CMK (cell line): ENCODE data around the gene ID2.
"Not testable (repeated sequence)": the region's sequence is repeated elsewhere in the genome, so short reads cannot be mapped to it uniquely, and the experiment has no call there.

Source experiments
- DNase-seq: peaks from one replicate; pipeline ENCODE4 v3.0.0-alpha.2; 2010; ENCODE audit warnings: low read depth

ID2 gene

GRCh38 chr2:8685697-8686358 lies 4.0 kb downstream of the ID2 start:
- DNase-seq: no peak

- no peak for DNase-seq
Observed at GRCh38 chr2:8691859-8692437, 10.1 kb downstream of the ID2 start.

- DNase-seq: no peak
Observed at GRCh38 chr2:8692783-8693156, 10.9 kb downstream of the ID2 start.

- DNase-seq: no peak
Observed at GRCh38 chr2:8693157-8693821, 11.4 kb downstream of the ID2 start.

GRCh38 chr2:8694737-8695136 lies 12.9 kb downstream of the ID2 start:
- no peak for DNase-seq

- DNase-seq: no peak
Observed at GRCh38 chr2:8697190-8697589, 15.3 kb downstream of the ID2 start.

- no peak for DNase-seq
Observed at GRCh38 chr2:8699839-8700238, 18.0 kb downstream of the ID2 start.

- no peak for DNase-seq
Observed at GRCh38 chr2:8701681-8702379, 20.0 kb downstream of the ID2 start.

GRCh38 chr2:8704906-8705305 lies 23.1 kb downstream of the ID2 start:
- no peak for DNase-seq

GRCh38 chr2:8709611-8710010 lies 27.8 kb downstream of the ID2 start:
- DNase-seq: no peak

GRCh38 chr2:8710951-8711350 lies 29.1 kb downstream of the ID2 start:
- no peak for DNase-seq

- no peak for DNase-seq
Observed at GRCh38 chr2:8714283-8714682, 32.4 kb downstream of the ID2 start.

GRCh38 chr2:8714971-8715370 lies 33.1 kb downstream of the ID2 start:
- DNase-seq: no peak

GRCh38 chr2:8719528-8719927 lies 37.7 kb downstream of the ID2 start:
- no peak for DNase-seq

GRCh38 chr2:8720741-8721140 lies 38.9 kb downstream of the ID2 start:
- DNase-seq: no peak

GRCh38 chr2:8721410-8721809 lies 39.6 kb downstream of the ID2 start:
- no peak for DNase-seq

- no peak for DNase-seq
Observed at GRCh38 chr2:8722986-8723385, 41.1 kb downstream of the ID2 start.

- DNase-seq: no peak
Observed at GRCh38 chr2:8725838-8726237, 44.0 kb downstream of the ID2 start.

GRCh38 chr2:8728305-8729015 lies 46.6 kb downstream of the ID2 start:
- DNase-seq: no peak

GRCh38 chr2:8729101-8729500 lies 47.2 kb downstream of the ID2 start:
- DNase-seq: not testable (repeated sequence)

- no peak for DNase-seq
Observed at GRCh38 chr2:8729939-8730338, 48.1 kb downstream of the ID2 start.

- DNase-seq: no peak
Observed at GRCh38 chr2:8732601-8733000, 50.7 kb downstream of the ID2 start.
